Measurements from ENCODE around the gene F8. TPM values are rescaled to one million over a fixed set of nuclear protein-coding genes. Genes with fewer than 3 reads are reported as not detected.

F8 gene
- total and polyA plus RNA-seq, 7 donors, result 13.5 to 31.7 (median 17.6) TPM

DNA sequence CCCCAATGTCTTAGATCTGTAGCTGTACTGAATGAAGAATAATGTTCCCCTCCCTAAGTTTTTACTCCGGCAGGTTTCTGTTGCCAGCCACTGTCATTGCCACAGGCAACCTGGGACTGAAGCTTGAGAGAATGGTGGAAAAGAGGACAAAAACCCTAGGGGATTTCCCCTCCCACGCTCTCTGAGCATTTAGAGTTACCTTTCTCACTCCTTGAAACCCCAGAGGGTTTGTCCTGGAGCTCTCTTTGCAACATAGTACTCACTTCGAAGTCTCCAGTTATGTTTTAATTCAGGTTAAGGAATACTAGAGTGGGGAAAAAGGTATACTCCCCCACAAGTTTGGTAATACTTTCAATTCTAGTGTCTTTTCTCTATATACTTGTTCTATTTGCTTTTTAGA is 31.5 kb downstream of the F8 start:
- ATAC-seq, result no peak
- no peaks in the 10 kb centered on the region for H3K4me1 ChIP-seq
- no peak overlapping the region for H3K27ac ChIP-seq
- no peak overlapping the region for H3K4me3 ChIP-seq
- H3K9me3 ChIP-seq, result no peaks in the 10 kb centered on the region
- no peaks in the 10 kb centered on the region for H3K27me3 ChIP-seq (ENCODE audit: insufficient read depth in 3 of 3, low read length in 2 of 3)
- TF ChIP-seq, protein P1, sequence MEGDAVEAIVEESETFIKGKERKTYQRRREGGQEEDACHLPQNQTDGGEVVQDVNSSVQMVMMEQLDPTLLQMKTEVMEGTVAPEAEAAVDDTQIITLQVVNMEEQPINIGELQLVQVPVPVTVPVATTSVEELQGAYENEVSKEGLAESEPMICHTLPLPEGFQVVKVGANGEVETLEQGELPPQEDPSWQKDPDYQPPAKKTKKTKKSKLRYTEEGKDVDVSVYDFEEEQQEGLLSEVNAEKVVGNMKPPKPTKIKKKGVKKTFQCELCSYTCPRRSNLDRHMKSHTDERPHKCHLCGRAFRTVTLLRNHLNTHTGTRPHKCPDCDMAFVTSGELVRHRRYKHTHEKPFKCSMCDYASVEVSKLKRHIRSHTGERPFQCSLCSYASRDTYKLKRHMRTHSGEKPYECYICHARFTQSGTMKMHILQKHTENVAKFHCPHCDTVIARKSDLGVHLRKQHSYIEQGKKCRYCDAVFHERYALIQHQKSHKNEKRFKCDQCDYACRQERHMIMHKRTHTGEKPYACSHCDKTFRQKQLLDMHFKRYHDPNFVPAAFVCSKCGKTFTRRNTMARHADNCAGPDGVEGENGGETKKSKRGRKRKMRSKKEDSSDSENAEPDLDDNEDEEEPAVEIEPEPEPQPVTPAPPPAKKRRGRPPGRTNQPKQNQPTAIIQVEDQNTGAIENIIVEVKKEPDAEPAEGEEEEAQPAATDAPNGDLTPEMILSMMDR (IDR thresholded peaks at IDR 0.05), result no peak
- DNase-seq, result no peak
- WGBS, 3 donors, result 69 to 97% (median 90%) methylated on average over 3 of the region's 3 CpGs
- intact Hi-C loops (cut with DNase I), result no loop called here
- no peaks in the 10 kb centered on the region for H3K36me3 ChIP-seq (ENCODE audit: insufficient read depth in 1 of 2, low read depth in 1 of 2)

DNA sequence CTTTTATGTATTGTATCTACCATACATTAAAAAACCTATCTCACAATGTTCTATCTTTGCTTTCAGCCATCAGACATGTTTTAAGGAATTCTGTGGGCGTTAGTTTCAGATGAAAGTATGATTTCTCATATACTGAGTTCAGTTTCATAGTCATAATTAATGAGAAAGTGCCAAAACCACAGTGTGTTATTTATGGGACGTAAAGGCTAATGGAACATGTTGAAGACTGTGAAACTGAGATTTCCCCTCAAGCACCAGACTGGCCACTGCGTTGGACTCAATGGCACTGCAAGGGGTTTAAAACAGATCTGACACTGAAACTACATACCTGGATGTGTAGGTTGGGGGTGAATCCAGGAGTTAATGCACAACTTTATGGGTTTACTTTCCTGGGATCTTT is 32.0 kb downstream of the F8 start:
- no peaks in the 10 kb centered on the region for H3K27me3 ChIP-seq (ENCODE audit: insufficient read depth in 3 of 3, low read length in 2 of 3)
- intact Hi-C loops (cut with DNase I), result no loop called here

DNA sequence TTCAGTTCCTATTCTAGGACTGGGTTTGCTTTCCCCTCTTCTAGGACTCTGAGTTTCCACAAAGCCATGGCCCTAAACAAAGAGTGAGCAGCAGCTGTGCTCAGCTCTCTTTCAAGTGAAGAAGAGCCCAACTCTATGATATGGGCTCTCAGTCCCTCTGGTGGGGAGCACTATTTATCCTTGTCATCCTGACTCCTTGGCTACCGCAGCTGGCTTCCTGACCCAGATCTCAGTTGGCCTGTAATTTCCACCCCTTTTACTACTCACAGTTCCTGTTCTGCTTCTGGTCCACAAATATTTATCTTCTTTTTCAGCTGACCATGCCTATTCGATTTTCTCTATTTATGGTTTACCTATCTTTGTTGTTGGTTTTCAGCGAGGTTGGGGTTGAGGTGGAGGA is 33.8 kb downstream of the F8 start:
- Histone ChIP-seq H3K36me3 (ENCODE audit: insufficient read depth in 1 of 2, low read depth in 1 of 2) (no peaks in the 10 kb centered on the region), H3K27me3 (ENCODE audit: insufficient read depth in 3 of 3, low read length in 2 of 3) (no peaks in the 10 kb centered on the region), H3K9me3 (no peaks in the 10 kb centered on the region), H3K4me1 (no peaks in the 10 kb centered on the region), H3K4me3 (no peak overlapping the region), H3K27ac (no peak overlapping the region)
- WGBS, 3 donors, result 64 to 79% (median 76%) methylated on average over 3 of the region's 3 CpGs
- intact Hi-C loops (cut with DNase I), result loop anchor here (10.0 kb wide), 2 partner anchors 66 to 96 kb away; no protein-coding TSS in a partner anchor
- DNase-seq (no peak), ATAC-seq (no peak)
- TF ChIP-seq, protein P1 (IDR thresholded peaks at IDR 0.05), result no peak

More for the DNA sequence above, 32.0 kb downstream of the F8 start:
- ATAC-seq (no peak), DNase-seq (no peak)
- 64 to 95% (median 91%) methylated on average over 3 of the region's 3 CpGs for WGBS, 3 donors
- TF ChIP-seq, protein P1 (IDR thresholded peaks at IDR 0.05), result no peak
- Histone ChIP-seq H3K36me3 (ENCODE audit: insufficient read depth in 1 of 2, low read depth in 1 of 2) (no peaks in the 10 kb centered on the region), H3K27ac (no peak overlapping the region), H3K4me3 (no peak overlapping the region), H3K4me1 (no peaks in the 10 kb centered on the region), H3K9me3 (no peaks in the 10 kb centered on the region)

DNA sequence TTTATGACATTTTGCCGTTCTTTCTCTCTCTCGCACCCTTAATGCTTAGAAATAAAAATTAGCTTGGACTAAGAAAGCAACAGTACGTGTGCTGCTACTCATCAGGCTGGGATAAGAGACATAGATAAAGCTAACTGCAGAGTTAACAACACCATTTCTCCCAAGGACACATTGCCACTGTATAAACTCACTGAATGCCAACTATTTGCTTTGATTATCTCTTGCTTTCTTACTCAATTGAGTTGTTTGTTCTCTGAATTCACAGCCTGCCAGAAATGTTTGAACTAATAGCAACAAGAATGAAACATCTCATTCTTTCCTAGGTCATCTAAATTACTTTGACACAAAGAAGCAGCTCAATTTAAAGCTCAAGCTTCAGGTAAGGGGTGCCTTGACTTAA is 34.6 kb downstream of the F8 start:
- Histone ChIP-seq H3K27ac (no peak overlapping the region), H3K4me1 (no peaks in the 10 kb centered on the region), H3K9me3 (no peaks in the 10 kb centered on the region), H3K27me3 (ENCODE audit: insufficient read depth in 3 of 3, low read length in 2 of 3) (no peaks in the 10 kb centered on the region), H3K36me3 (ENCODE audit: insufficient read depth in 1 of 2, low read depth in 1 of 2) (no peaks in the 10 kb centered on the region), H3K4me3 (no peak overlapping the region)
- 77 to 93% (median 89%) methylated on average over 3 of the region's 3 CpGs for WGBS, 3 donors
- TF ChIP-seq, protein P1 (IDR thresholded peaks at IDR 0.05), result no peak
- intact Hi-C loops (cut with DNase I), result loop anchor here (10.0 kb wide), 2 partner anchors 67 to 97 kb away; no protein-coding TSS in a partner anchor
- DNase-seq (no peak), ATAC-seq (no peak)

All from psoas muscle (tissue), 8 donors.